Measurements from ENCODE around the gene RHBDL3.
"Not testable (repeated sequence)": the region's sequence is repeated elsewhere in the genome, so short reads cannot be mapped to it uniquely, and the experiment has no call there.

The RHBDL3 gene

DNA sequence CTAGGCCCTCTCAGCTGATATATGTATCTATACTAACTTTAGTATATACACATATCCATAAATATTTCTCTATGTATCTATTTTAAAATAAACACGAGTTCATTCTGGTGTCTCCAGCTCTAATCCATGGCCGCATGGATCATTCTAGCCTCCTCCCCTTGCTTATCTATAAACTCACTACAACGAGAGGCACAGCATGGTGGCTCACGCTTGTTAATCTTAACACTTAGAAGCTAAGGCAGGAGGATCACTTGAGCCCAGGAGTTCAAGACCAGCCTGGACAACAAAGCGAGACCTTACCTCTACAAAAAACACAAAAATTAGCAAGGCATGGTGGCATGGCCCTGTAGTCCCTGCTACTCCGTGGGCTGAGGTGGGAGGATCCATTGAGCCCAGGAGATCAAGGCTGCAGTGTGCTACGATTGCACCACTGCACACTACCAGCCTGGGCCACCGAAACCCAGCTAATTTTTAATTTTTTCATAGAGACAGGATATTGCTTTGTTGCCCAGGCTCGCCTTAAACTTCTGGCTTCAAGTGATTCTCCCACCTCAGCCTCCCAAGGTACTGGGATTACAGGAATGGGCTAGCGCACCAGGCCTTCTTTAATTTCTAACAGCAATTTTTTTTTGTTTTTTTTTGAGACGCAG lies 80.4 kb downstream of the RHBDL3 start:
- intact Hi-C loops (cut with DNase I): no loop called here
- no peak for DNase-seq

DNA sequence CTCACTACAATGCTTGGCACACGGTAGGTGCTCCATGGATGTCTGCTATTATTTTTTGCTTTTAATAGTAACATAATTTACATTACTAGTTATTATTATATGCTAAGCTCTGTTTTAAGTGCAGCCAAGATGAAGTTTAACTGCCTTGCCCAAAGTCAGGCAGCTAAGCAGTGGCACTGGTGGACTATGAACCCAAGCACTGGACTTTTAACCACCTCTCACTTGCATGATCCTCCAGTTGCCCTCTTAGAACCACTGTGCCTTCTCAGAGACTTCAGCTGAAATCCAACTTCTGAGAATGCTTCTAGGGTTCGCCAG lies 82.8 kb downstream of the RHBDL3 start:
- intact Hi-C loops (cut with DNase I): no loop called here

DNA sequence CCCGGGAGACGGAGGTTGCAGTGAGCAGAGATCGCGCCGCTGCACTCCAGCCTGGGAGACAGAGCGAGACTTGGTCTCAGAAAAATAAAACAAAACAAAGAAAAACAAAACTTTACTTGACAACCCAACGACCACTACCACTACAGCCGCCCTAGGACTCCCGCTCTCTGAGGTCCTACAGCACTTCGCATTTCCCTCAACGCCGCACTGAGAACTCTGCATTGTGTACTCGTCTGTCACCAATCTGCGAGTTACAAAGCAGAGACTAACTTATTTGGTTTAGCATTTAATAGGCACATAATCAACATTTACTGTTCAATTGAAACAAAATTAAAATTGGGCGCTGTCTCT lies 83.8 kb downstream of the RHBDL3 start:
- intact Hi-C loops (cut with DNase I): no loop called here
- peak in 26 of 42 donors; percentile 12 to 61 (median 32) for DNase-seq

More for the DNA sequence above, 82.8 kb downstream of the RHBDL3 start:
- no peak for DNase-seq

DNA sequence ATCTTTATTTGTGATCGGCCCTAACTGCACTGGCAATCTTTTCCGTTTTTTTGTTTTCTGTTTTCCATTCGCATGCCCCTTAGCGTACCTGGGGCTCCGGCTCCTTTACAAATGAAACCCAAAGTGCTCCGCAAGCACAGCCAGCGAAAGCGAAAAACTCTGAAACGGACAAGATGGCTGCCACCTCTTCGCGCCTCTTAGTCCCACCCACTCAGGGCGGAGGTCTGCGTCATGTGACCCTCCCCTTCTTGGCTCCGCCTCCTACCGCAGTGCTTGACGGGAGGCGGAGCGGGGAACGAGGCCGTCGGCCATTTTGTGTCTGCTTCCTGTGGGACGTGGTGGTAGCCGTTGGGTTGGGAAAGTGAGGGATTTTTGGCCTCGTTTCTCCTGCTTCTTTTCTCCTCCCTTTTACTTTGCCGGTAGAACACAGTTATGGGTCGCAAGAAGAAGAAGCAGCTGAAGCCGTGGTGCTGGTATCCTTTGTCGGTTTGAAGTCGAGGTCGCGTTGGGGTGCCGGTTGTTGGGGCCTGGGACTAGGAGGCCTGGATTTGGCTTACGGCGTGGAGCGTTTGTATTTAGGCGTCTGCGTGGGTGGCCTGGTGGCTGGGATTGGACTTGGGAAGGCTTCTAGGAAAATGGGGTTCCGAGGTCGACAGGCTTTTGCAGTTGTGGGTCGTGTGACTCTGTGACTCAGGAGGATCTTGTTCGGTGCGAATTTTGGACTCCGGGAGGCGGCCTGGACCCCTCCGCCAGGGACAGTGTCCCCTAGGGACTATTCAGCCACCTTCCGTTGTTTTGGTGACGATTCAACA lies 84.4 kb downstream of the RHBDL3 start, which contains the start of gene ZNF207:
Gene ZNF207, plus strand, starts transcription at position 304 of the 812 bp plus-strand sequence. Its CDS starts 129 bp downstream, at position 433.
- intact Hi-C loops (cut with DNase I): loop anchor here (10.0 kb wide), 1 partner anchor 95 kb away; the partner anchor contains the start of gene PSMD11
- DNase-seq: peak; percentile 88 to 98 (median 94)

DNA sequence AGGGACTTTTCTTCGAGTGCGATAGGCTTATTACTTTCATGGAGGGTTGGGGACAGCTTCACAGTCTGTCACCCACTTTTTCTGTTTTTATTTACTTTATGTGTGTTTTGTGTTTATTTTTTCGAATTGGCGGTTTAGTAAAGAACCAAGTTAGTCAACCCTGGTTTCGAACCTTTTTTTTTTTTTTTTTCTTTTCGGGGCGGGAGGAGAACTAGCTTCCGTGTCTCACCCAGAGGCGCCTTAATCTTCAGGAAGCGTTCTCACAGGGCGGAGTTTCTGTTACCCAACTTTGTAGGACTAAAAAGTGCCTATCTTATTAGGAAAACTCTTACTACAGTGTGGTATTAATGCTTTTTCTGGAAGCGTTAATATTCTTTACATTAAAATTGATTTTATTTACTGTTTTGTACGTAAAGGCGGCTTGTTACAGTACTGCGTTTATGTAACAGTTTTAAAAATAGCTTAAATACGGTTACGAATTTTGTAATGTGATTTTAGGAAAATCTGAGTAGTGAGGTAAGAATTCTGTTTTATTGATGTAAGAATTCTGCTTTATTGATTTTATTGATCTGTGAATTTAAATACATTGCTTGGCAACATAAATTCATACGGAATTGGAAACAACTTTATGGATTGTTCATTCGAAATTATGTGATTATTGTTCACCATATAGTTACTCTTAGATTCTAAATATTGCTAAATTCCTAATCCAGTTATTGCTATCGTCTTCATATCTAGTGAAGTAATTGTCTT lies 85.2 kb downstream of the RHBDL3 start:
- peak in 16 of 42 donors; percentile 14 to 64 (median 33) for DNase-seq
- intact Hi-C loops (cut with DNase I): loop anchor here (10.0 kb wide), 1 partner anchor 94 kb away; the partner anchor contains the start of gene PSMD11

DNA sequence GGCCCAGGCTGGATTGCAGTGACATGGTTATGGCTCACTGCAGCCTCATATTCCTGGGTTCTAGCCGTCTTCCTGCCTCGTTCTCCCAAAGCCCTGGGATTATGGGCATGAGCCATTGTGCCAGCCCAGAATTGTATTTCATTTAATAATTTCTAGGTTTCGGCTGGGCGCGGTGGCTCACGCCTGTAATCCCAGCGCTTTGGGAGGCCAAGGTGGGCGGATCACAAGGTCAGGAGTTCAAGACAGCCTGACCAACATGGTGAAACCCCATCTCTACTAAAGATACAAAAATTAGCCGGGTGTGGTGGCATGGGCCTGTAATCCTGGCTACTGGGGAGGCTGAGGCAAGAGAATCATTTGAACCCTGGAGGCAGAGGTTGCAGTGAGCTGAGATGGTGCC lies 87.1 kb downstream of the RHBDL3 start:
- intact Hi-C loops (cut with DNase I): loop anchor here (10.0 kb wide), 1 partner anchor 92 kb away; the partner anchor contains the start of gene PSMD11

DNA sequence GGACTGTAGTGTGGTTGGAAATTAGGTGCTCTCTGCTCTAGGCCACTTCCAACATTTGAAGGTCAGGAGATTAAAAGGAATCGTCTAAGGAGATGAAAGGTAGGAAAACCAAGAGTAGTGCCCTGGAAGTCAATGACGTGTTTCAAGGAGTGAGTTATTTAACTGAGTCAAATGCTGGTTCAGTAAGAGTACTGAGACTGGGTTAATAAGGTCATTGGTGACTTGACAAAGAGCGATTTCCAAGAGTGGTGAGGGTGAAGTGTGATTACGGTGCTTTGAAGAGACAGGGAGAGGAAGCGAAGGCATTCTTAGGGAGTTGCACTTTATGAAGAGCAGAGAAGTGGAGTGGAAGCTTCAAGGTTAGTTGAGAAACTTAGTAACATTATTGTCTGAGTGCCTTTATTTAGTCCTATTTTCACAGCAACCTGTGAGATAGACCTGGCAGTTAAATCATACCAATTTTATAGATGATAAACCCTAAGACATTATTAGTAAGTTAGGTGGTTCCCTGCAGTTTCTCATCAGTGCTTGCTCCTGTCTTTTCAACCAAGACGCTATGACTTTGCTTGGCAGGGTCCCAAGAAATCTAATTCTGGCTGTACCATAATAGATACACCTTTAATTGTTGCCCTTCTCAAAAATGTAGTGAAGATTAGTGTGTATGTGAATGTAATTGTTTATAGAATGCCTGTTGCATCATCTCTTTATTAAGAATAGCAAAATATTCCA lies 90.2 kb downstream of the RHBDL3 start:
- intact Hi-C loops (cut with DNase I): loop anchor here (10.0 kb wide), 1 partner anchor 89 kb away; the partner anchor contains the start of gene PSMD11
- no peak for DNase-seq

More for the DNA sequence above, 87.1 kb downstream of the RHBDL3 start:
- not testable (repeated sequence) for DNase-seq

DNA sequence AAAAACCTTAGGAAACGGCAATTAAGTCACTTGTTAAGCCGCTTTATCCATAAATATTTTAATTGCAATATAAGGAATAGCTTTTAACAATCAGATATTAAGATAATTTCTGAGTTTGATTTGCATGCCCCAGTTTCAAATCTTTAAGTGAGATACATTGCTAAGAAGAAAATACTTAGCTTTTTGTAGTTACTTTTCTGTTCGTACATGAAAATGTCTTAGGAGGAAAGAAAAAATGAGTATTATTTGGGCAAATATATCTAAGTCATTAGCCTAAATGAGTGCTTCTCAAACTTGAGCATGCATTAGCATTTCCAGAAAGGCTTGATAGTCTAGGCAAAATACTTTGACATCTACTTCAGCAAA lies 90.7 kb downstream of the RHBDL3 start:
- intact Hi-C loops (cut with DNase I): loop anchor here (10.0 kb wide), 1 partner anchor 88 kb away; the partner anchor contains the start of gene PSMD11
- DNase-seq: no peak

DNA sequence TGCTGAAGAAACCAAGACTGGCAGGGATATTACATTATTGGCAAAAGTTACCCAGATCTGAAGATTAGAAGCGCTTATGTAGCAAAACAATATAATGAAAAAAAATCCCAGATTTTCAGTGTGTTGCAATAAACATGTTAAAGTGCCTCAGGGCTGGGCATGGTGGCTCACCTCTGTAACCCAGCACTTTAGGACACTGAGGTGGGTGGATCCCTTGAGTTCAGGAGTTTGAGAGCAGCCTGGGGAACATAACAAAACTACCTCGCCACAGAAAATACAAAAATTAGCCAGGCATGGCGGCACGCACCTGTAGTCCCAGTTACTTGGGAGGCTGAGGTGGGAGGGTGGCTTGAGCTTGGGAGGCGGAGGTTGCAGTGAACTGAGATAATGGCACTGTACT lies 91.1 kb downstream of the RHBDL3 start:
- DNase-seq: no peak
- intact Hi-C loops (cut with DNase I): loop anchor here (10.0 kb wide), 1 partner anchor 88 kb away; the partner anchor contains the start of gene PSMD11

DNA sequence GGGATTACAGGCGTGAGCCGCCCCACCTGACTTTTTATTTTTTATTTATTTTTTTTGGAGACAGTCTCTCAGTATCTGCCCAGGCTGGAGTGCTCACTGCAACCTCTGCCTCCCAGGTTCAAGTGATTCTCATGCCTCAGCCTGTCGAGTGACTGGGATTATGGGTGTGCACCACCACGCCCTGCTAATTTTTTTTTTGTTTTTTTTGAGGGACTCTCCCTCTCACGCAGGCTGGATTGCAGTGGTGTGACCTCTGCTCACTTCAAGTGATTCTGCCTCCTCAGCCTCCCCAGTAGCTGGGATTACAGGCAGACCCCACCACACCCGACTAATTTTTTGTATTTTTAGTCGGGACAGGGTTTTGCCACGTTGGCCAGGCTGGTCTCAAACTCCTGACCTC lies 92.0 kb downstream of the RHBDL3 start:
- no peak for DNase-seq
- intact Hi-C loops (cut with DNase I): loop anchor here (10.0 kb wide), 1 partner anchor 87 kb away; the partner anchor contains the start of gene PSMD11

DNA sequence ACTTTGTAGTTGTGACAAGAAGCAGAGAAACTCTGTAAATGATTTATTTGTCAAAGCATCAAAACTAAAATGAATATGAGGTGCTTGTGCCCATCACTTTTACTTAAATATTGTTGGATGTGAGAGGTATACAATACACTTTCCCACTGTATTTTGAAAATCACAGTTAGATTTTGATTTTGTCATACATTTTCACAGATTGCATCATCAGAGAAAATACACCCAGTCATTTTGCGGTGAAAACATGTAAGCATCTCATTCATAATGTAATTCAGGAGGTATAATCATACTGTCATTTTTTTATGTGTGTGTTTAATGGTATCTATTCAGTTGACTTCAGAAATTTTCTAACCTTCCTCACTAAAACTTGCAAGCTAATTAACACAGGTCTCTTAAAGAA lies 95.6 kb downstream of the RHBDL3 start:
- DNase-seq: no peak
- intact Hi-C loops (cut with DNase I): no loop called here

DNA sequence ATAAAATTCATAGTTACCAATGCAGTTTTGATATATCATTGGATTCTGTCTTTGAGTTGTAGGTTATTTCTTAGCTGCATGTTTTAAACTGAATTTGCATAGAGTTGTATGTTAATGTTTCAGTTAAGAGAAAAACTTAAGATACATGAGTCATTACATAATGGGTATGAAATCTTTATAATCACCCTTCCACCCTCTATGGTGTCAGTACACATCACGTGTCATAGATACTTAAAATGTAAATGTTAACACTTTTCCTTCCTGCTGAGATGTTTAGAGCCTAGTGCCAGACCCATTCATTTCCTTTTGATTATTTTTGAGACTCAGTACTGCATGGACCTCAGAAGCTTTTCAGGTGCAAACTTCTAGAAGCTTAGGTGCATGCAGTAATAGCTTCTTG lies 104.8 kb downstream of the RHBDL3 start:
- intact Hi-C loops (cut with DNase I): no loop called here
- DNase-seq: no peak
